GM23338 (cell line): ENCODE data around the gene HINT2.

ENCODE experiments used
- CREB1 ChIP-seq: fragments of 250-450 bp; sonication (Bioruptor Pico); IDR thresholded peaks from 2 replicates; pipeline ENCODE4 v1.5.0; 2020; ENCODE audit warnings: low read depth, mild to moderate bottlenecking, moderate library complexity
- EZH2 ChIP-seq: fragments of 200-600 bp; sonication (generic); IDR thresholded peaks from one replicate; pipeline ENCODE4 v1.8.0; 2017; ENCODE audit warnings: antibody characterized with exemption, mild to moderate bottlenecking, low read depth; ENCODE audit not compliant: unreplicated experiment
- EZH2phosphoT487 ChIP-seq: fragments of 200-600 bp; sonication (generic); IDR thresholded peaks from one replicate; pipeline ENCODE4 v1.8.1; 2018; ENCODE audit warnings: antibody characterized with exemption; ENCODE audit not compliant: unreplicated experiment
- JUNB ChIP-seq: IDR thresholded peaks from one replicate; pipeline ENCODE4 v1.6.1; 2016; ENCODE audit warnings: antibody characterized with exemption; ENCODE audit not compliant: unreplicated experiment
- NANOG ChIP-seq: IDR thresholded peaks from 2 replicates; pipeline ENCODE4 v1.6.1; 2016; ENCODE audit warnings: antibody characterized with exemption, borderline replicate concordance
- POLR2AphosphoS5 ChIP-seq: IDR thresholded peaks from 2 replicates; pipeline ENCODE4 v1.6.1; 2016; ENCODE audit warnings: antibody characterized with exemption, low read depth
- ZNF114 ChIP-seq: fragments of 250-450 bp; sonication (Bioruptor Pico); IDR thresholded peaks from 2 replicates; pipeline ENCODE4 v1.5.0; 2020; ENCODE audit warnings: mild to moderate bottlenecking, moderate library complexity
- TF ChIP-seq, protein P1 (sequence below), 2 experiments: fragments of 200-600 bp in 1 of 2; sonication (generic) in 1 of 2; conservative IDR thresholded peaks; 2 replicates each; pipeline versions ENCODE4 v1.5.1 to v1.6.1; 2016 to 2017; ENCODE audit warnings: antibody characterized with exemption in 2 of 2, low read depth in 2 of 2, mild to moderate bottlenecking in 2 of 2, moderate library complexity in 1 of 2
- TF ChIP-seq, protein P2 (sequence below): IDR thresholded peaks from one replicate; pipeline ENCODE4 v1.6.1; 2018; ENCODE audit warnings: antibody characterized with exemption; ENCODE audit not compliant: unreplicated experiment

DNA sequence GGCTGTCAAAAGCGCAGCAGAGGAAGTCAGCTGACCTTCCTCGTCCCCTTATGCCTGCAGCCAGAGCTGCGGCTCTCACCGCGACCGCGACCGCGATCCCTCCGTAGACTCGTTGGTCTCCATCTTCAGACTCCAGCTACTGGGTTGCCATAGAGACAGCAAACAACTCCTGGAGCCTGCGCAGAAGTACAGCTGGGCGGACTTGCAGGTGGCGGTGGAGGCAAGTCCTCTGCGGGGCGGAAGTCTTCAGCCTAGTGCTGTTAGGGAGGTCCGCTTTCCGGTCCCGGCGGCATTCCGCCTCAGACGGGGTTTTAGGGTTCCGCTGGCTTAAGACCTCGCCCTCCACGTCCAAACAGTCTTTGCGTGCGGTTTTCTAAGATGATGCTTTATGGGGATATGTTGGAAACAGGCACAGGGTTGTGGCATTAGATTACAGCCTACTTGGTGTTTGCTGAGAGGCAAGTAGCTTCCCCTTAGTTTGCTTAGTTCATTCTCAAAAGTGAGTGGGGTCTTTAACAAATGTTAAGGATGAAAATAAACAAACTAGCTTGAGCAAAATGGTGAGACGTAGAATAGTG lies 2.7 kb downstream of the HINT2 start, which contains the start of gene SPAG8:
- TF ChIP-seq, protein P1, sequence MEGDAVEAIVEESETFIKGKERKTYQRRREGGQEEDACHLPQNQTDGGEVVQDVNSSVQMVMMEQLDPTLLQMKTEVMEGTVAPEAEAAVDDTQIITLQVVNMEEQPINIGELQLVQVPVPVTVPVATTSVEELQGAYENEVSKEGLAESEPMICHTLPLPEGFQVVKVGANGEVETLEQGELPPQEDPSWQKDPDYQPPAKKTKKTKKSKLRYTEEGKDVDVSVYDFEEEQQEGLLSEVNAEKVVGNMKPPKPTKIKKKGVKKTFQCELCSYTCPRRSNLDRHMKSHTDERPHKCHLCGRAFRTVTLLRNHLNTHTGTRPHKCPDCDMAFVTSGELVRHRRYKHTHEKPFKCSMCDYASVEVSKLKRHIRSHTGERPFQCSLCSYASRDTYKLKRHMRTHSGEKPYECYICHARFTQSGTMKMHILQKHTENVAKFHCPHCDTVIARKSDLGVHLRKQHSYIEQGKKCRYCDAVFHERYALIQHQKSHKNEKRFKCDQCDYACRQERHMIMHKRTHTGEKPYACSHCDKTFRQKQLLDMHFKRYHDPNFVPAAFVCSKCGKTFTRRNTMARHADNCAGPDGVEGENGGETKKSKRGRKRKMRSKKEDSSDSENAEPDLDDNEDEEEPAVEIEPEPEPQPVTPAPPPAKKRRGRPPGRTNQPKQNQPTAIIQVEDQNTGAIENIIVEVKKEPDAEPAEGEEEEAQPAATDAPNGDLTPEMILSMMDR (conservative IDR thresholded peaks at IDR 0.05; ENCODE audit: low read depth in 2 of 2) = no peak
- TF ChIP-seq POLR2AphosphoS5 (peak; percentile 61), CREB1 (CRISPR knock-in tag) (no peak), EZH2 (no peak), JUNB (no peak), EZH2phosphoT487 (no peak), NANOG (no peak), ZNF114 (CRISPR knock-in tag) (no peak)
- TF ChIP-seq, protein P2, sequence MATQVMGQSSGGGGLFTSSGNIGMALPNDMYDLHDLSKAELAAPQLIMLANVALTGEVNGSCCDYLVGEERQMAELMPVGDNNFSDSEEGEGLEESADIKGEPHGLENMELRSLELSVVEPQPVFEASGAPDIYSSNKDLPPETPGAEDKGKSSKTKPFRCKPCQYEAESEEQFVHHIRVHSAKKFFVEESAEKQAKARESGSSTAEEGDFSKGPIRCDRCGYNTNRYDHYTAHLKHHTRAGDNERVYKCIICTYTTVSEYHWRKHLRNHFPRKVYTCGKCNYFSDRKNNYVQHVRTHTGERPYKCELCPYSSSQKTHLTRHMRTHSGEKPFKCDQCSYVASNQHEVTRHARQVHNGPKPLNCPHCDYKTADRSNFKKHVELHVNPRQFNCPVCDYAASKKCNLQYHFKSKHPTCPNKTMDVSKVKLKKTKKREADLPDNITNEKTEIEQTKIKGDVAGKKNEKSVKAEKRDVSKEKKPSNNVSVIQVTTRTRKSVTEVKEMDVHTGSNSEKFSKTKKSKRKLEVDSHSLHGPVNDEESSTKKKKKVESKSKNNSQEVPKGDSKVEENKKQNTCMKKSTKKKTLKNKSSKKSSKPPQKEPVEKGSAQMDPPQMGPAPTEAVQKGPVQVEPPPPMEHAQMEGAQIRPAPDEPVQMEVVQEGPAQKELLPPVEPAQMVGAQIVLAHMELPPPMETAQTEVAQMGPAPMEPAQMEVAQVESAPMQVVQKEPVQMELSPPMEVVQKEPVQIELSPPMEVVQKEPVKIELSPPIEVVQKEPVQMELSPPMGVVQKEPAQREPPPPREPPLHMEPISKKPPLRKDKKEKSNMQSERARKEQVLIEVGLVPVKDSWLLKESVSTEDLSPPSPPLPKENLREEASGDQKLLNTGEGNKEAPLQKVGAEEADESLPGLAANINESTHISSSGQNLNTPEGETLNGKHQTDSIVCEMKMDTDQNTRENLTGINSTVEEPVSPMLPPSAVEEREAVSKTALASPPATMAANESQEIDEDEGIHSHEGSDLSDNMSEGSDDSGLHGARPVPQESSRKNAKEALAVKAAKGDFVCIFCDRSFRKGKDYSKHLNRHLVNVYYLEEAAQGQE = no peak
